Type B pancreatic cell (in vitro differentiated cells): ENCODE data around the gene UAP1. TPM values are rescaled to one million over a fixed set of nuclear protein-coding genes. Genes with fewer than 3 reads are reported as not detected.
A peak's percentile ranks its signal among the peaks of the same experiment; 100 is the strongest.

ENCODE experiments used
- DNase-seq: peaks from one replicate; pipeline ENCODE4 v3.0.0; 2021; ENCODE audit warnings: mixed read lengths; ENCODE audit not compliant: unreplicated experiment; ENCODE audit errors: extremely low spot score
- H3K27ac Mint-ChIP-seq: 2 replicates; pipeline ENCODE4 v1.8.0; 2021; ENCODE audit warnings: mild to moderate bottlenecking, mixed read lengths
- H3K27me3 Mint-ChIP-seq: 2 replicates; pipeline ENCODE4 v1.8.0; 2021; ENCODE audit warnings: mixed read lengths
- H3K36me3 Mint-ChIP-seq: 2 replicates; pipeline ENCODE4 v1.8.0; 2021; ENCODE audit warnings: mixed read lengths
- H3K4me1 Mint-ChIP-seq: one replicate; pipeline ENCODE4 v1.8.0; 2021; ENCODE audit warnings: mixed read lengths; ENCODE audit not compliant: unreplicated experiment
- H3K4me3 Mint-ChIP-seq: 2 replicates; pipeline ENCODE4 v1.8.0; 2021; ENCODE audit warnings: mild to moderate bottlenecking, mixed read lengths
- H3K9me3 Mint-ChIP-seq: 2 replicates; pipeline ENCODE4 v1.8.0; 2021; ENCODE audit warnings: mixed read lengths
- CTCF ChIP-seq: fragments of 200-600 bp; sonication (generic); conservative IDR thresholded peaks from 2 replicates; pipeline ENCODE4 v1.5.0; 2021; ENCODE audit warnings: antibody characterized with exemption, mild to moderate bottlenecking
- total RNA-seq: library from RNA; stranded (reverse); gene quantifications from 2 replicates; pipeline ENCODE4 v1.2.1, GENCODE V29; 2021; ENCODE audit warnings: low replicate concordance

The UAP1 gene
- total RNA-seq, 1 donor from 2014 or later = 31.6 TPM

- Mint-ChIP-seq H3K4me1 (peaks cover 45% of the 10 kb centered on the region), H3K27ac (no peak overlapping the region), H3K9me3 (no peaks in the 10 kb centered on the region), H3K36me3 (no peaks in the 10 kb centered on the region), H3K4me3 (no peak overlapping the region), H3K27me3 (peaks cover 3% of the 10 kb centered on the region)
- DNase-seq = no peak
- TF ChIP-seq CTCF = peak; percentile 71
Observed at GRCh38 chr1:162627662-162628296, 66.3 kb downstream of the UAP1 start.

- TF ChIP-seq CTCF = no peak
- no peak for DNase-seq
- Mint-ChIP-seq H3K27ac (no peak overlapping the region), H3K27me3 (peaks cover 3% of the 10 kb centered on the region), H3K36me3 (no peaks in the 10 kb centered on the region), H3K4me1 (peaks cover 45% of the 10 kb centered on the region), H3K4me3 (peak overlapping the region; percentile 3), H3K9me3 (no peaks in the 10 kb centered on the region)
Observed at GRCh38 chr1:162629077-162629627, 67.6 kb downstream of the UAP1 start.

GRCh38 chr1:162629651-162630050, 68.1 kb downstream of the UAP1 start:
- H3K27ac Mint-ChIP-seq = no peak overlapping the region
- no peaks in the 10 kb centered on the region for H3K36me3 Mint-ChIP-seq
- no peak for TF ChIP-seq CTCF
- H3K9me3 Mint-ChIP-seq = no peaks in the 10 kb centered on the region
- peaks cover 45% of the 10 kb centered on the region for H3K4me1 Mint-ChIP-seq
- no peak overlapping the region for H3K4me3 Mint-ChIP-seq
- no peak for DNase-seq
- H3K27me3 Mint-ChIP-seq = peaks cover 3% of the 10 kb centered on the region

- no peaks in the 10 kb centered on the region for H3K27me3 Mint-ChIP-seq
- H3K9me3 Mint-ChIP-seq = no peaks in the 10 kb centered on the region
- TF ChIP-seq CTCF = no peak
- peaks cover 52% of the 10 kb centered on the region for H3K4me1 Mint-ChIP-seq
- H3K27ac Mint-ChIP-seq = peak overlapping the region; percentile 37
- no peaks in the 10 kb centered on the region for H3K36me3 Mint-ChIP-seq
- H3K4me3 Mint-ChIP-seq = peak overlapping the region; percentile 88
- DNase-seq = no peak
Observed at GRCh38 chr1:162631546-162632191, 70.1 kb downstream of the UAP1 start.

GRCh38 chr1:162632217-162632666, 70.7 kb downstream of the UAP1 start, which contains the start of gene DDR2:
Gene DDR2, plus strand, starts transcription at chr1:162632464. Its CDS starts 86,600 bp downstream, at chr1:162719064.
- peak within 1 kb of the TSS; percentile 37 for H3K27ac Mint-ChIP-seq
- H3K4me3 Mint-ChIP-seq = peak within 1 kb of the TSS; percentile 88
- DNase-seq = no peak
- no peaks in the 10 kb centered on the region for H3K36me3 Mint-ChIP-seq
- TF ChIP-seq CTCF = no peak
- no peaks in the 10 kb centered on the region for H3K9me3 Mint-ChIP-seq
- H3K27me3 Mint-ChIP-seq = no peaks in the 10 kb centered on the region
- H3K4me1 Mint-ChIP-seq = peaks cover 48% of the 10 kb centered on the region
